ENCODE data around the gene LRIG1.

The LRIG1 gene

GRCh38 chr3:66477856-66478255, 23.0 kb downstream of the LRIG1 start:
- no peak for DNase-seq
- intact Hi-C loops (cut with DNase I): no loop called here

GRCh38 chr3:66476852-66477381, 23.9 kb downstream of the LRIG1 start:
- DNase-seq: no peak
- intact Hi-C loops (cut with DNase I): no loop called here

GRCh38 chr3:66475386-66476020, 25.3 kb downstream of the LRIG1 start:
- intact Hi-C loops (cut with DNase I): no loop called here
- DNase-seq: no peak

GRCh38 chr3:66473692-66474091, 27.1 kb downstream of the LRIG1 start:
- no peak for DNase-seq
- intact Hi-C loops (cut with DNase I): no loop called here

- intact Hi-C loops (cut with DNase I): no loop called here
- no peak for DNase-seq
Measured at GRCh38 chr3:66473181-66473580, 27.6 kb downstream of the LRIG1 start.

- intact Hi-C loops (cut with DNase I): no loop called here
- DNase-seq: no peak
Measured at GRCh38 chr3:66472313-66473134, 28.3 kb downstream of the LRIG1 start.

- intact Hi-C loops (cut with DNase I): no loop called here
- no peak for DNase-seq
Measured at GRCh38 chr3:66470956-66471686, 29.7 kb downstream of the LRIG1 start.

- no peak for DNase-seq
- intact Hi-C loops (cut with DNase I): no loop called here
Measured at GRCh38 chr3:66470285-66470684, 30.5 kb downstream of the LRIG1 start.

GRCh38 chr3:66469220-66469640, 31.6 kb downstream of the LRIG1 start:
- no peak for DNase-seq
- intact Hi-C loops (cut with DNase I): no loop called here

- no peak for DNase-seq
- intact Hi-C loops (cut with DNase I): no loop called here
Measured at GRCh38 chr3:66467996-66468735, 32.7 kb downstream of the LRIG1 start.

- DNase-seq: peak in 3 of 42 donors; percentile 29 to 58 (median 33)
- intact Hi-C loops (cut with DNase I): no loop called here
Measured at GRCh38 chr3:66466606-66467270, 34.1 kb downstream of the LRIG1 start.

GRCh38 chr3:66465587-66465986, 35.2 kb downstream of the LRIG1 start:
- no peak for DNase-seq
- intact Hi-C loops (cut with DNase I): no loop called here

GRCh38 chr3:66465034-66465433, 35.8 kb downstream of the LRIG1 start:
- intact Hi-C loops (cut with DNase I): no loop called here
- no peak for DNase-seq

GRCh38 chr3:66464512-66464894, 36.3 kb downstream of the LRIG1 start:
- no peak for DNase-seq
- intact Hi-C loops (cut with DNase I): no loop called here

GRCh38 chr3:66463730-66464511, 36.9 kb downstream of the LRIG1 start:
- intact Hi-C loops (cut with DNase I): no loop called here
- no peak for DNase-seq

- intact Hi-C loops (cut with DNase I): no loop called here
- DNase-seq: no peak
Measured at GRCh38 chr3:66463054-66463631, 37.7 kb downstream of the LRIG1 start.

- DNase-seq: no peak
- intact Hi-C loops (cut with DNase I): no loop called here
Measured at GRCh38 chr3:66457252-66457651, 43.6 kb downstream of the LRIG1 start.
